Measurements from ENCODE around the gene BTN1A1.
"Not testable (repeated sequence)": the region's sequence is repeated elsewhere in the genome, so short reads cannot be mapped to it uniquely, and the experiment has no call there.

BTN1A1 gene

GRCh38 chr6:26457264-26457805, 42.8 kb upstream of the BTN1A1 start:
- no peak for TF ChIP-seq CTCF (IDR thresholded peaks at IDR 0.05; ENCODE audit: low read depth, low read length, poor library complexity, severe bottlenecking)
- TF ChIP-seq EZH2phosphoT487 (IDR thresholded peaks at IDR 0.05; ENCODE audit: borderline replicate concordance, low read length), result no peak
- Histone ChIP-seq H3K79me2 (ENCODE audit: control insufficient read depth, low read length) (peaks cover 41% of the 10 kb centered on the region), H3K9me3 (ENCODE audit: control insufficient read depth, insufficient read depth, low read length) (no peaks in the 10 kb centered on the region), H3K4me2 (ENCODE audit: low read length) (peak overlapping the region; percentile 88), H3K27ac (ENCODE audit: low read depth, low read length) (peak overlapping the region; percentile 66; the same call in 1 of the 2 replicates), H4K20me1 (ENCODE audit: control insufficient read depth, insufficient read depth, low read depth, low read length) (no peaks in the 10 kb centered on the region), H3K4me1 (ENCODE audit: control insufficient read depth, low read length) (peaks cover 22% of the 10 kb centered on the region), H3K4me3 (ENCODE audit: low read length) (peak overlapping the region; percentile 99), H3K36me3 (ENCODE audit: control insufficient read depth, low read length) (peaks cover 30% of the 10 kb centered on the region), H3K9me2 (replicated peaks; ENCODE audit: control insufficient read depth, low read length) (no peaks in the 10 kb centered on the region), H3F3A (ENCODE audit: control insufficient read depth, insufficient read depth) (no peaks in the 10 kb centered on the region), H3K27me3 (ENCODE audit: control insufficient read depth, low read length) (no peaks in the 10 kb centered on the region)

GRCh38 chr6:26457806-26458688, 42.1 kb upstream of the BTN1A1 start, which contains the start of gene BTN2A1:
BTN2A1 (plus strand) TSS chr6:26457955; CDS start chr6:26458637, 682 bp downstream.
- peak within 1 kb of the TSS; percentile 66 for H3K27ac ChIP-seq (ENCODE audit: low read depth, low read length)
- no peaks in the 10 kb centered on the region for H4K20me1 ChIP-seq (ENCODE audit: control insufficient read depth, insufficient read depth, low read depth, low read length)
- no peaks in the 10 kb centered on the region for H3F3A ChIP-seq (ENCODE audit: control insufficient read depth, insufficient read depth)
- no peaks in the 10 kb centered on the region for H3K9me2 ChIP-seq (replicated peaks; ENCODE audit: control insufficient read depth, low read length)
- H3K36me3 ChIP-seq (ENCODE audit: control insufficient read depth, low read length), result peaks cover 37% of the 10 kb centered on the region
- H3K4me1 ChIP-seq (ENCODE audit: control insufficient read depth, low read length), result peaks cover 22% of the 10 kb centered on the region
- TF ChIP-seq CTCF (IDR thresholded peaks at IDR 0.05; ENCODE audit: low read depth, low read length, poor library complexity, severe bottlenecking), result peak; percentile 25
- no peak for TF ChIP-seq EZH2phosphoT487 (IDR thresholded peaks at IDR 0.05; ENCODE audit: borderline replicate concordance, low read length)
- peaks cover 43% of the 10 kb centered on the region for H3K79me2 ChIP-seq (ENCODE audit: control insufficient read depth, low read length)
- no peaks in the 10 kb centered on the region for H3K9me3 ChIP-seq (ENCODE audit: control insufficient read depth, insufficient read depth, low read length)
- no peaks in the 10 kb centered on the region for H3K27me3 ChIP-seq (ENCODE audit: control insufficient read depth, low read length)
- H3K4me2 ChIP-seq (ENCODE audit: low read length), result peak within 1 kb of the TSS; percentile 88
- H3K4me3 ChIP-seq (ENCODE audit: low read length), result peak within 1 kb of the TSS; percentile 99

GRCh38 chr6:26459023-26459810, 40.9 kb upstream of the BTN1A1 start:
- H3F3A ChIP-seq (ENCODE audit: control insufficient read depth, insufficient read depth), result no peaks in the 10 kb centered on the region
- no peaks in the 10 kb centered on the region for H3K27me3 ChIP-seq (ENCODE audit: control insufficient read depth, low read length)
- TF ChIP-seq EZH2phosphoT487 (IDR thresholded peaks at IDR 0.05; ENCODE audit: borderline replicate concordance, low read length) (no peak), CTCF (IDR thresholded peaks at IDR 0.05; ENCODE audit: low read depth, low read length, poor library complexity, severe bottlenecking) (no peak)
- H3K4me2 ChIP-seq (ENCODE audit: low read length), result peak overlapping the region; percentile 88
- H3K79me2 ChIP-seq (ENCODE audit: control insufficient read depth, low read length), result peaks cover 43% of the 10 kb centered on the region
- no peaks in the 10 kb centered on the region for H4K20me1 ChIP-seq (ENCODE audit: control insufficient read depth, insufficient read depth, low read depth, low read length)
- H3K9me2 ChIP-seq (replicated peaks; ENCODE audit: control insufficient read depth, low read length), result no peaks in the 10 kb centered on the region
- peaks cover 25% of the 10 kb centered on the region for H3K4me1 ChIP-seq (ENCODE audit: control insufficient read depth, low read length)
- no peaks in the 10 kb centered on the region for H3K9me3 ChIP-seq (ENCODE audit: control insufficient read depth, insufficient read depth, low read length)
- H3K27ac ChIP-seq (ENCODE audit: low read depth, low read length), result no peak overlapping the region
- H3K4me3 ChIP-seq (ENCODE audit: low read length), result peak overlapping the region; percentile 59
- peaks cover 49% of the 10 kb centered on the region for H3K36me3 ChIP-seq (ENCODE audit: control insufficient read depth, low read length)

GRCh38 chr6:26461353-26461752, 38.8 kb upstream of the BTN1A1 start:
- not testable (repeated sequence) for H4K20me1 ChIP-seq (ENCODE audit: control insufficient read depth, insufficient read depth, low read depth, low read length); H3K27ac ChIP-seq (ENCODE audit: low read depth, low read length); H3K9me2 ChIP-seq (replicated peaks; ENCODE audit: control insufficient read depth, low read length); H3K4me3 ChIP-seq (ENCODE audit: low read length); H3F3A ChIP-seq (ENCODE audit: control insufficient read depth, insufficient read depth); H3K27me3 ChIP-seq (ENCODE audit: control insufficient read depth, low read length); H3K9me3 ChIP-seq (ENCODE audit: control insufficient read depth, insufficient read depth, low read length)
- Histone ChIP-seq H3K4me2 (ENCODE audit: low read length) (peak overlapping the region; percentile 88; the same call in 1 of the 2 replicates), H3K36me3 (ENCODE audit: control insufficient read depth, low read length) (peaks cover 70% of the 10 kb centered on the region), H3K79me2 (ENCODE audit: control insufficient read depth, low read length) (peaks cover 43% of the 10 kb centered on the region), H3K4me1 (ENCODE audit: control insufficient read depth, low read length) (peaks cover 25% of the 10 kb centered on the region)

All from DOHH2 (cell line).